ENCODE measurements around the gene SLC23A2.

DNA sequence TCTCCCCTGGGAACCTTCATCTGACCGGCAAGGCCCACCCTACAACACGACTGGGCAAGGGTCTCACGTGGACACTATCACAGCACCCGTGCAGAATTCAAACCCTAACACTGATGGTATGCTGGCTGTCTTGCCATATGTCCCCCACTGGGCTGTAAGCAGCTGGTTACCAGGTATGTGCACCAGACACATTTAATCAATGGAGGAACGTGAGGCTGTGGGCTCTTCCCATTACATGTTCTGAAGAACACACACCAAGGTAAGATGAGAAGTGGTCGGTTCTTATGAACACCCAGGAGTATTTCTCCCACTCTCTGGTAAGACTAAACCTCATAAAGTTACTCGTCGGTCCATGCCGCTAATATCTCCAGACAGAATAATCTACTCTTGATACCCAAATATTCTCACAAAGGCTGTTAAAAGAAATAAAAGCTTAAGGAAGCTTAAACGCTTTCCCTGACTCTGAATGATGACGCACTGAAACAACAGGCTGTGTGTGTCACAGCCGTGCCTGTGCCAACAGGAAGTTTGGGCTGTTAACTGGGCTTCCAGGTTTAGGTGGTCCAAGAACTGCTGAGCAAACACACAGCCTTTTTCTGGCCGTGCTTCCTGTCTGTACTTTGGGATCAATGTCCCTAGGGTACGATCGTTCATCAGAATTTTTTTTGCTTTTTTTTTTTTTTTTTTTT, 75.3 kb downstream of the SLC23A2 start:
- no peak for TF ChIP-seq CTCF (IDR thresholded peaks at IDR 0.05)
- no peak for TF ChIP-seq POLR2A (IDR thresholded peaks at IDR 0.05)
